HG03025 (cell line): Measurements from ENCODE around the gene SPON2.

Experiments used
- ATAC-seq: cut with Tn5 transposase; IDR thresholded peaks from one replicate; pipeline ENCODE4 v1.9.1; 2021; ENCODE audit warnings: mild to moderate bottlenecking, moderate library complexity; ENCODE audit not compliant: unreplicated experiment, low FRiP score

SPON2 gene

GRCh38 chr4:1208970-1209704 is 36.8 kb upstream of the SPON2 start:
- no peak for ATAC-seq

DNA sequence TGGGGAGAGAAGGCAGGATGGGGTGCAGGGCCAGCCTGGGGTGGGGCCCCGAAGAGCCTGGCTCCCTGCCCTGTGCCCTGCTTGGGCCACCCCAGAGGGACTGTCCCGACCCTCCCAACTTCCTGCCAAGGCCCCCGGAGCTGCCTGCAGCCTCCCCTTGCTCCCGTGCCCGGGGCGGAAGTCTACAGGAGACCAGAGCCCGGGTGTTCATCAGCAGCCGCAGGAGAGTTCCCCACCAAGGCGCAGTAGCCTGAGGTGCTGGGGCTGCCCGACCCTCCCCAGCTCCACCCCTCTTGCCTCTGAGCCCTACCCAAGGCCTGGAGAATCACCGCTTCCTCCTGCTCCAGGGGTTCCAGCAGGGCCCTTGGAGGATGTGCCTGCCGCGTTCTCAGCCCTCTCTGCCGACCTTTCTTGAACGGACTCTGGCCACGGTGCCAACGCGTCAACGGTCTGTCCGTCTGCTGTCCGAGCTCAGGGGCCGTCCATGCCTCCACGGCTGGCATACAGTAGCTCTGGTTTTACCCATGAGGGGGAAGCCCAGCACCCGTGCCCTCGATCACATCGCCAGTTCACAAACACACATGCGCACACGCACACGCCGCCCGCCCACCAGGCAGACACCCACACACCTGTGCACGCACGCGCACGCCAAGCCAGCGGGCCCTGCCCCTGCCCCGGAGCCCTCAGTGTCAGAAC is 36.0 kb upstream of the SPON2 start:
- ATAC-seq, result no peak

DNA sequence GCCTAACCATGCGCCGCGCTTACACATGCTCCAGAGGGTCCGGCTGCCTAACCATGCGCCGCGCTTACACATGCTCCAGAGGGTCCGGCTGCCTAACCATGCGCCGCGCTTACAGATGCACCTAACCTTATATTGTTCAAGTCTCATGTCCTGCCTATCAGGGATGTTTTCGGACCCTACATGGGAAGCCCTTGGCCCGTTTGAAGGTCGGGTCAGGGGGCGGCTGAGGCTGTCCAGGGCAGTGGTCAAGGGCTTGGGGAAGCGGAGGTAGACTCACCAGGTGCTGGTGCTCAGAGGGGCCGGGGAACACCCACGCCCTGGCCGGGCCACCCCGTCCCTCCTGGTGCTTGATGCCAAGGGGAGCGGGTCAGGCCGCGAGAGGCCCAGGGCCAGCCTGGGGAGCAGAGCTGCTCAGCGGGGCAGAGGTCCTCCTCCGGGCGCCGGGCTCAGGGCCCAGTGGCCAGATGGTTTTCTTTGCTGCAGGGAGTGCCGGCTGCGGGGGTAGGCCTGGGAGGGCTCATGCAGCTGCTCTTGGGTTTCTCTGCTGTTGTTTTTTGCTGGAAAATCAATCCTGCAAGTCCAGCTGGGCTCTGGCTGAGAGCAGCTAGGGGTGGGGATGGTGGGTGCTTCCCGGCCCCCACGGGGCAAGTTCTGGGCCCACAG is 35.4 kb upstream of the SPON2 start:
- ATAC-seq, result no peak

- ATAC-seq, result no peak
Observed at GRCh38 chr4:1207157-1207470, 34.7 kb upstream of the SPON2 start.

DNA sequence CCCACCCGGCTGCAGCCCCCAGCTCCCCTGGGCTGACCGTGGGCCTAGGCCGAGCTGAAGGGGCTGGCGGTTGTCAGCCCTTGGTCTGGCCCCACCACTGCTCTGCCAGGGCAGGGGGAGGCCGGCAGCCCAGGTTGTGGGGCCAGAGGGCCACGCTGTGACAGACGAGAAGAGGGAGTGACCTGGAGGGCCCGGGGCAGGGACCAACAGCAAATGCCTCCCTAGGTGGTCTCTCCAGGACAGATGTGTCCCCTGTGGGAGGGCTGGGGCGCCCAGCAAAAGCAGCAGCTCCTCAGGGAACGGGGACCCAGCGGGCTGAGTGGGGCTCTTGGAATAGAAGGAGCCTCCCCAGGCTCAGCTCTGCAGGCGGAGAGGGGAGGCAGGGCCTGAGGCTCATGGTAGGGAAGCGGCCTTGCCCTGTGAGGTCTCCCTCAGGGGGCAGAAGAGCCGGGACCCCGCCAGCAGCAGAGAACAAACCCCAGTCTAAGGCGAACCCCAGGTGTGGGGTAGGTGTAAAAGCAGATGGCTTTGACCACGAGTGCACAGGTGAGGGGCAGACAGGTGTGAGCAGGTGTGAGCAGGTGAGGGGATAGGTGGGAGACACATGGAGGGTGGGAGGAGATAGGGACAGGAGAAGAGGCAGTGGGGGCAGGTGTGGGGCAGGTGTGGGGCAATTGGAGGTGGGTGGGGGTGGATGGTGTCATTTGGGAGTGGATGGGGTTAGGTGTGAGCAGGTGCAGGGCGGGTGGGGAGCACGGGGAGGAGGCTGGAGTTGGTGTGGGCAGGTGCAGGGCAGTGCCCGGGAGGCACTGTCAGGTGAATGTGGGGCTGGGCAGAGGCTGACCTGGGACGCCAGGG is 34.1 kb upstream of the SPON2 start:
- no peak for ATAC-seq

GRCh38 chr4:1205586-1206298 is 33.4 kb upstream of the SPON2 start:
- no peak for ATAC-seq

DNA sequence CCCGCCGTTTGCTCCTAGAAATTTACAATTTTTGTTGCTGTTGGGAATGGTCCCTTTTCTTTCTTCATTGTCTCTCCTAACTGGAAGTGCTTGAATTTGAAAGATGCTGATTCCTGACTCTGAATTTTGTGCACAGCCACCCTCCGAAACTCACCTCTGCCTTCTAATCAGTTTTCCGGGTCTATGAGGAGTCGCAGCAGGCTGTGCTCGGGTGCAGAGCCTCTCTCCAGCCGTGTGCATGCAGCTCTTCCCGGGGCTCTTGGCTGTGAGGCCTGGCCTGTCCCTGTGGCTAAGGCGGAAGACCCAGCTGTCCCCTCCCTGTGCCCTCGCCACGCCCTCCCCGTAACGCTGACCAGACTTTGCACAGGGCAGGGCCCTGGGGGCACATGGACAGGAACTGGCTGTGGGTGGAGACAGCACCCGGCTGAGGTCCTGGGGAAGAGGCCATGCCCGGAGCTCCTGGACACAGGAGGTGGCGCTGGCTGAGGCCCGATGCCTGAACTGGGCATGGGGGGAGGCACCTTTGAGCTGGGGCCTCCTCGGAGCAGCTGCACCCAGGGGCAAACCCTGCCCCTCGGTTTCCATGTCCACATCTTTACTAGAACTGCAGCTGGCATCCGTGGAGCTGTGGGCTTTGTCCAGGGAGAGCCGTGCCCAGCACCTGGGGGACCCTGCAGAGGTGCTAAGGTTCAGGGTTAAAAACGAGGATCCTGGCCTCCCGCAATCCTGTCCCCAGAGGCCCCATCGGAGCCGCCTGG is 32.6 kb upstream of the SPON2 start:
- ATAC-seq, result no peak

DNA sequence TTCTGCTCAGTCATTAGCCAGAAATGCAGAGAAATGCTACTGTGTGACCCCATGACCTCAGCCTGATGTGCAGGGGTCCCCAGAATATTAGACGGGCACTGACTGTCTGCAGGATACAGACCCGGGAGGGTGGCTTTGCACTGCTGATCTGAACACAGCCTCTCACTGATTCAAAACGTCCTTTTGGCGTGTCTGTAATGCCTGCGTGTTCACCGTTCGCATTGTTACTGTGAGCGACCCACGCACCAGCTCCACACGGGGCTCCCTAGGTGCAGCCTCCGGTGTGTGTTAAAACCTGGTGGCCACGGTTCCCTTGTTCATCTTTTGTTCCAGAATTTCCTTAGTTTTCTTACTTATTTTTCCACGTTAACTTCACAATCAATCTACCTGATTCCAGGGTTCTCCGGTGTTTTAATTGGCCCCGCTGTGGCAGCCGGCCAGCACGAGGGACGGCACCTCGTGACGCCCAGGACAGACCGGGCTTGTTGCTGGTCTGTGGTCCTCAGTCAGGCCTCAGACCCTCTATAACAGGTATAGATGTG is 32.0 kb upstream of the SPON2 start:
- ATAC-seq, result no peak

DNA sequence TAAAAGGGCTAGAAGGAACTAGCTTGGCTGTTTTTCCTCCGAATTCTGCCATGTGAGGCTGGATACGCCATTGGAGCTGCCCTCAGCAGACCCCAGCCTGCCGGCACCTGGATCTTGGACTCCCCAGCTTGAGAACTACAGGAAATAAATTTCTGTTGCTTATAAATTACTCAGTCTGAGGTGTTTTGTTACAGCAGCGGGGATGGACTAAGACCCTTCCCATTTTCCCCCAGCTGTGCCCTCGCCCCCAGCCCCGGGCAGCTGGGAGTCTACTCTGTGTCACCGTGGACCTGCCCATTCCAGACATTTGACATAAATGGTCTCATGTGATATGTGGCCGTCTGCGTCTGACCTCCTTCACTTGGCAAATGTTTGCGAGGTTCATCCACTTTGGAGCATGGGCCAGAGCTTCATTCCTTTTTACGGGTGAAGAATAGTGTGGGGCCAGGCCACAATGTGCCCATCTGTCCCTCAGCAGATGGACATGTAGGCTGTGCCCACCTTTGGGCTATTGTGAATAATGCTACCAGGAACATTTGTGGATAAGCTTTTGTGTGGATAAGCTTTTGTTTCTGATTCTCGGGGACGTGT is 30.7 kb upstream of the SPON2 start:
- no peak for ATAC-seq

DNA sequence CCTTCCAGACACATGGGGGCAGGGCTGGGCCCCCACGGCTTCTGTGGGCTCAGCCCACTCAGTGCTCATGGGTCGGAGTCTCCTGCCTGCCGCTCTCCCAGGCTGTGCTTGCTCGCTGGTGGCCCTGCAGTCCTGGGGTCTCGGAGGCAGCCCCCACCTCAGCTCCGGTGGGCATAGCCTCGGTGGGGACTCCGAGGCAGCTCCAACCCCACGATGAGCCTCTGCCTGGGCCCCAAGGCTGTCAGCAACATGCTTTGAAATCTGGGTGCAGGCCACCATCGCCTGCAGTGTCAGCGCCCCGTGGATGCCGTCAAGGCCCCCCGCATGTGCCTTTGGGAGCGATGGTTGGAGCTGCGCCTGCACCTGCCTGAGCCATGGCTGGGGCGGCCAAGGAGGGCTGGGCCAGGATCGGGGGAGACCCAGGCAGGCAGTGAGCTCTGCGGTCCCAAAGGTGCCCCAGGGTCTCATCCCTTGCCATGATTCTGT is 30.2 kb upstream of the SPON2 start:
- ATAC-seq, result no peak

DNA sequence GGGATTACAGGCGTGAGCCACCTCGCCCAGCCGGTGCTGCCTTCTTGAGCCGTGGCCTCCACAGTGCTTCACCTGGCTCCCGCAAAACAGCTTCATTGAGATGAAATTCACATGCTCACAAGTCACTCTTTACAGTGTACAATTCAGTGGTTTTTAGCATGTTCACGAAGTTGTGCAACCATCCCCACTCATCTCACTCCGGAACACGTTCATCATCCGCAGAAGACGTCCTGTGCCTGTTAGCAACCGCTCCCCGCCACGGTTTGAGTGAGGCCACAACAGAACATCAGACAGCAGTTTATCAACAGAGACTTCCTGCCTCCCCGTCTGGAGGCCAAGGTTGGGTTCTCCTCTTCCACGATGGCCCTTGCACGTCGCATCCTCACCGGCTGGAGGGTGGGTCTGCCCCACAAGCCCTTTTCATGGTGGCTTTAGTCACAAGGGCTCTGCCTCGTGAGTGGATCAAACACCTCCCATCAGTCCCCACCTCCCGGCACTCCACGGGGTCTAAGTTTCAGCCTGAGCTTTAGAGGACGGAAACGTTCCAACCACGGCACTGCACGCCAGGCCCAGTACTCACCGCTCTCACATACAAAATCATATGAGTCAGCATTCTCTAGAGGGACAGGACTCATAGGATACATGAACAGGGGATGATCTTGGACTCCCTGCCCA is 29.6 kb upstream of the SPON2 start:
- no peak for ATAC-seq

DNA sequence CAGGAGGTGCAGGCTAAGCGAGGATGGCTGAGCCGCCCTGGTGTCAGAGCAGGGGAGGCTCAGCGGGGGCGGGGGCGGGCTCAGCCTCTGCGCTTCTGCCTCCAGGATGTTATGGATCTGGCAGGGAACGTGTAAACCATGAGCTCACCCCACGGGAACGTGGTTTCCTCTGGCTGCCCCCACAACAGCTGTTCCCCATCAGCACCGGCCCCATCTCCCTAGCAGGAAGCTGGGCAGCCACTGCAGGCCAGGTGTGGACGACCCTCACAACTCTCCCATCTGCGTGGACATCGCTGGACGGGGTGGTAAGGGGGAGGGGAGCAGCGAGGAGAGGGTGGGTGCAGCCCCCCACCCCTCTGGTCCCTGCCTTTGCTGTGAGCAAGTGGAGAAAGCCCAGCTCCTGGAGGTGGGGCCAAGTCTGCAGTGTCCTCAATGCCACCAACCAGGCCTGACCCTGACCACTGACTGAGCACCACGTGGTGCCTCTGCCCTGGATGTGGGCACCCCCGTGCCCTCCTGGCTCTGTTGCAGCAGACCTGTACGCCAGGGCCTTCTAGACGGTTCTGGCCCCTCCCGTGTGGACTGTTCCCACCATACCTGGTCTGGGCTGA is 28.1 kb upstream of the SPON2 start:
- no peak for ATAC-seq

DNA sequence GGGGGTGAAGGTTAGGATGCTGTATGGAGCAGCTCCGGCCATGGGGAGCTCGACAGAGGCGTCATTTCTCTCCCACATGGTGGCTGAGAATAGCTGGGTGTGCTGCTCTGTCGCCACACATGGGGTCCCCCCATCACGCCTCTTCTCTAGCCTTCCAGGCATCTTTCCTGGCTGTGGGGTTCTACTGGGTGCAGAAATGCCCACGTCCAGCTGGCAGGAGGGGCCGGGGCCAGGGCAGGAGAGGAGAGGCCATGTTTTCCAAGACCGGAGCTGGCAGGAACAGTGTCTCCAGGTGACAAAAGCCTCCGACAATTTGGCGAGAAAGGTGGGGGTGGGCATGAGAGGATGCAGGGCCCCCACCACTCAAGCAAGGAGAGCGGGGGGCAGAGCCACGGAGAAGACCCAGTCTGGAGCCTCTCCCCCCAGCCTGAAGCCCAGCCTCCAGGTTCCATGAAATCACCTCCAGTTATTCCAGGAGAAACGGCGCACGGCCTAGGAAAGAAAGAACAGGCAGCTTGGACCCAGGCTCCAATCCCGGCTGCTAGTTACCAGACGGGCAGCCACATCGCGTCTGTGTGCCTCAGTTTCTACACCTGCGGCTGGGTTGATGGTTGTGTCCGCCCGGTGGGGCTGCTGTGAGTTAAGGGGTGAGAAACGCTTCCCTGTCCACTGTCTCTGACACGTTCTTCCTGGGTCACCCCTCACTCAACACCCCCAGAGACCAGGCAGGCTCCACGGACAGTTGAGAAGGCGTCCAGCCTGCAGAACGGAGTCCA is 27.4 kb upstream of the SPON2 start:
- ATAC-seq, result no peak

DNA sequence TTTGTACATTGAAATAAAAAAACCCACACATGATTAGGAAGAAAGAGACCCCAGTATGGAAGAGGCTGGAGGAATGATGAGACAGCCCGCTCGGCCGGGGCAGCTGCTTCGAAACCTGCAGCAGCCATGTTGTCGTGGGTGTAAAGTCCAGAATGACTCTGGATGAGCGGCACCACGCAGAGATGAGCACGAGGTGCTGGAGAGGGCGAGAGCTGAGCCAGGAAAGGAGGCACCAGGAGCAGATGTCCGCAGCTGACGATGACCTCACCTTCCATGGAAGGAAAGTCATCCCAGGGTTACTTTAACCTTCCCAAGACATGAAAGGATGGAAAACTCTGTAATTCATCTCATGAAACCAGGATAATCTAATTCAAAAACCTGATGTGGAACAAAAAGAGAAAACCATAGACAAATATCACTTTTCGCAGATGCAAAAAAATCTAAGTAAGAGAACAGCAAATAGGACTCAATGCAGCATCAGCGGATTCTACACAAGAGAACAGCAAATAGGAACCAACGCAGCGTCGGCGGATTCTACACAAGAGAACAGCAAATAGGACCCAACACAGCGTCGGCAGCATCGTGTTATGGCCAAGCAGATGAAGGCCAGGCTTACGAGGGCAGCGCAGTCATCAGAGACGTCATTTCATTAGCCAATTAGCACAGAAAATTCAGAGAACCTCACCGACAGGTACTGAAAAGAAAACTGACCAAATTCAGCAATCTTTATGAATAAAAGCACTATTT is 25.9 kb upstream of the SPON2 start:
- ATAC-seq, result no peak

DNA sequence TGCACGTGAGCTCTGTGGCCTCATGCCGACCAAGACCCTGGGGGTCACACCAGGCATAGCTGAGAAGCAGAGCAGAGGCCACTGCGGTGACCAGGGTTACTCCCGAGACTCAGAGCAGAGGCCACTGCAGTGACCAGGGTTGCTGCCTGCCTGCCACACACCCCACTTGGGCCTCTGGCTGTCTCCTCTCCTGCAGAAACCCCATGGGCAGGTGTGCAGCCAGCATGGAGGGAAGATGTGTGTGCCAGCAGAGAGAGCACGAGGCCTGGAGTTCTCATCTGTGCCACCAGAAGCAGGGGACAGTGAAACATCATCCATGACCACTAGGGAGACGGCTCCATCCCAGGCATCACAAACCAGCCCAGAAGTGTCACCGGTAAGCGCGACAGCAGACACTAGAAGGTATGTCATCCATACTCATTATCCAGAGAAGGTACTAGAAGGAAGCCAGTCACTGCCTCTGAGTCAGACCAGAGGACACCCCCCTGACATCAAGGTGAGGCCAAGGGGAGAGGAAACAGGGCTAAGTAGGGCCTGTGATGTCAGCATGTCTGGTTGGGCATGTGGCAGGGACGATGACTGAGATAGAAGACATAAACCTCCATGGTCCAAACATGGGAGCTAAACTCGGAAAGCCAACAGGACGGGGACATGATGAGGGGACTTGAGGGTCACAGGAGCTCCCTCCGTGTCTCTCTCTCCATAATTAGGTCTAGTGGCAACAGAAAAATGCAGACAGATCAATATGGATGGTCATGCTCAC is 24.2 kb upstream of the SPON2 start:
- ATAC-seq, result no peak
